Transverse colon (tissue), 4 donors: ENCODE measurements around the gene LNX1.

Experiments
- CTCF ChIP-seq, 5 experiments: fragments of 200-600 bp in 3 of 5; fragments of 450-650 bp in 2 of 5; sonication (generic) in 3 of 5; IDR thresholded peaks; 1 replicate in 2 of 5; 2 replicates in 3 of 5; pipeline ENCODE4 v1.5.1; 2016 to 2017; ENCODE audit warnings: antibody characterized with exemption in 5 of 5, inconsistent platforms in 3 of 5, mild to moderate bottlenecking in 2 of 5, moderate library complexity in 1 of 5
- POLR2A ChIP-seq: fragments of 450-650 bp; IDR thresholded peaks from one replicate; pipeline ENCODE4 v1.6.1; 2016; ENCODE audit warnings: antibody characterized with exemption, mild to moderate bottlenecking, moderate library complexity
- POLR2AphosphoS5 ChIP-seq, 3 donors: sonication (generic); formaldehyde crosslinking; IDR thresholded peaks; one replicate each; pipeline ENCODE4 v1.6.1; 2016; ENCODE audit warnings: antibody characterized with exemption in 3 of 3

- TF ChIP-seq CTCF (IDR thresholded peaks at IDR 0.05) (no peak), POLR2AphosphoS5 (IDR thresholded peaks at IDR 0.05) (no peak), POLR2A (no peak)
Observed at GRCh38 chr4:53596901-53597300, 5.6 kb upstream of the LNX1 start.
